OCI-LY7 (cell line): ENCODE measurements around the gene BNIP3. TPM values are rescaled to one million over a fixed set of nuclear protein-coding genes. Genes with fewer than 3 reads are reported as not detected.
A peak's percentile ranks its signal among the peaks of the same experiment; 100 is the strongest.

Experiments used
- BruUV-seq: library from RNA; stranded (reverse); fragments of 400-500 nt; replicated peaks from 2 replicates; lab custom pipeline; 2021; lab: Mats Ljungman, UMichigan
- CTCF ChIA-PET: fragments of 300-600 bp; sonication (Branson Sonifier 250); formaldehyde crosslinking; loops from one replicate; lab custom pipeline; 2022; ENCODE audit warnings: antibody characterized with exemption; ENCODE audit not compliant: unreplicated experiment; lab: Charles Lee
- POLR2A ChIA-PET: fragments of 300-600 bp; sonication (Branson Sonifier 250); formaldehyde crosslinking; loops from one replicate; lab custom pipeline; 2022; ENCODE audit warnings: antibody characterized with exemption; lab: Charles Lee
- DNase-seq: peaks from one replicate; pipeline ENCODE4 v3.0.0-alpha.2; 2015; ENCODE audit warnings: low spot score
- H2AFZ ChIP-seq: fragments of 200-600 bp; sonication (generic), shearing (Covaris generic); 2 replicates; pipeline ENCODE4 v1.6.1; 2014; ENCODE audit warnings: mild to moderate bottlenecking, antibody characterized with exemption, low read length, moderate library complexity
- H3K27ac ChIP-seq: fragments of 200-600 bp; sonication (generic); 2 replicates; pipeline ENCODE4 v1.5.1; 2014; ENCODE audit warnings: mixed run types, low read depth, mild to moderate bottlenecking, moderate library complexity, low read length, inconsistent platforms; ENCODE audit not compliant: poor library complexity, severe bottlenecking
- H3K36me3 ChIP-seq: fragments of 200-600 bp; sonication (generic); 2 replicates; pipeline ENCODE4 v1.6.1; 2014; ENCODE audit warnings: mild to moderate bottlenecking, antibody characterized with exemption, low read length, moderate library complexity, mixed read lengths; ENCODE audit not compliant: insufficient read depth
- H3K4me1 ChIP-seq: fragments of 200-600 bp; sonication (generic); 2 replicates; pipeline ENCODE4 v1.5.1; 2014; ENCODE audit warnings: mild to moderate bottlenecking, low read length; ENCODE audit not compliant: insufficient read depth, poor library complexity, severe bottlenecking
- H3K4me2 ChIP-seq: fragments of 200-600 bp; sonication (generic); 2 replicates; pipeline ENCODE4 v1.6.1; 2014; ENCODE audit warnings: mild to moderate bottlenecking, low read length
- H3K4me3 ChIP-seq: fragments of 200-600 bp; sonication (generic); 2 replicates; pipeline ENCODE4 v1.5.1; 2014; ENCODE audit warnings: mild to moderate bottlenecking, low read depth, low read length; ENCODE audit not compliant: poor library complexity, severe bottlenecking
- H3K79me2 ChIP-seq: fragments of 200-600 bp; sonication (generic); 2 replicates; pipeline ENCODE4 v1.6.1; 2016; ENCODE audit warnings: low read depth, mild to moderate bottlenecking, low read length, moderate library complexity, mixed read lengths; ENCODE audit not compliant: insufficient read depth
- H3K9me2 ChIP-seq: fragments of 200-600 bp; sonication (generic); 2 replicates; pipeline ENCODE4 v1.6.1; 2016; ENCODE audit warnings: mild to moderate bottlenecking, low read length, mixed read lengths; ENCODE audit not compliant: insufficient read depth
- H3K9me3 ChIP-seq: fragments of 200-600 bp; sonication (generic); 2 replicates; pipeline ENCODE4 v1.6.1; 2014; ENCODE audit warnings: mild to moderate bottlenecking, mixed run types, low read length, mixed read lengths
- H4K20me1 ChIP-seq: fragments of 200-600 bp; sonication (generic); 2 replicates; pipeline ENCODE4 v1.6.1; 2014; ENCODE audit warnings: mild to moderate bottlenecking, antibody characterized with exemption, low read length, moderate library complexity, mixed read lengths; ENCODE audit not compliant: insufficient read depth
- EZH2phosphoT487 ChIP-seq: fragments of 200-600 bp; sonication (generic); IDR thresholded peaks from 2 replicates; pipeline ENCODE4 v1.6.1; 2018; ENCODE audit warnings: low read depth, borderline replicate concordance, mild to moderate bottlenecking, mixed run types, antibody characterized with exemption, low read length, moderate library complexity, mixed read lengths
- intact Hi-C: fragments of 100-400 bp; cut with micrococcal nuclease; formaldehyde crosslinking; loops from one replicate; pipeline ENCODE4 v1.10.0; 2022; ENCODE audit not compliant: unreplicated experiment
- total RNA-seq, 2 experiments: library from RNA; depleted of rRNA in 1 of 2; stranded (reverse); fragments of >200 nt in 1 of 2; shearing (Covaris generic) in 1 of 2; gene quantifications; 2 replicates each; pipeline ENCODE4 v1.2.3, GENCODE V29; 2014 to 2022
- TF ChIP-seq, protein P1 (sequence below): fragments of 200-600 bp; sonication (generic); conservative IDR thresholded peaks from 2 replicates; pipeline ENCODE4 v1.5.1; 2014; ENCODE audit warnings: mild to moderate bottlenecking, antibody characterized with exemption, low read length, moderate library complexity, mixed read lengths

The BNIP3 gene
- total RNA-seq, 2 experiments from 2014 or later, result 60.1 to 99.8 TPM

DNA sequence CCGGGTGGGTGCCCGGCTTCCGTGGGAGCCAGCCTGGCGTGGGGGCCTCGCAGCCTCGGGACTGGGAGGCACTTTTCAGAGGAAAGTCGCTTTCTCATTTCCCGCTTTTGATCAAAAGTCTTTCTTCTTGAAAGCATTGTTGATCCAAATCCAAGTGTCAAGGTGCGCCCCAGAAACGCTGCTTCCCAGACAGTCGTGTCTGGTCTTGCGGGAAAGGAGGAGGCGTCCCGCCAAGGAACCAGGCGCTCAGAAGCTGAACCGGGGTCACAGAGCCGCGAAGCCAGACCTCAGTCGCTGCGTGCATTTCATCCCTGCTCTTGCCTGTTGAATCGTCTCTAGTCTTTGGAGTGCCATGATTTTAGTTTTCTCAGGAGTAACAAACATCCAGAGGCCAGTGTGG, 1.1 kb upstream of the BNIP3 start:
- Histone ChIP-seq H3K79me2 (peaks cover 30% of the 10 kb centered on the region; the same call in 1 of the 2 replicates), H3K36me3 (peaks cover 14% of the 10 kb centered on the region; the same call in 1 of the 2 replicates), H3K9me2 (no peaks in the 10 kb centered on the region), H3K4me3 (peak overlapping the region; percentile 83), H3K4me2 (peak overlapping the region; percentile 70), H3K4me1 (peaks cover 28% of the 10 kb centered on the region), H4K20me1 (peaks cover 6% of the 10 kb centered on the region; the same call in 1 of the 2 replicates), H3K27ac (no peak overlapping the region), H2AFZ (peak overlapping the region; percentile 79; the same call in 1 of the 2 replicates), H3K9me3 (no peaks in the 10 kb centered on the region)
- ChIA-PET POLR2A (no interaction called here), CTCF (no interaction called here)
- no peak for DNase-seq
- BruUV-seq, result no TSS peak
- intact Hi-C loops, result loop anchor here (10.0 kb wide), 1 partner anchor 162 kb away; no protein-coding TSS in a partner anchor
- TF ChIP-seq, protein P1, sequence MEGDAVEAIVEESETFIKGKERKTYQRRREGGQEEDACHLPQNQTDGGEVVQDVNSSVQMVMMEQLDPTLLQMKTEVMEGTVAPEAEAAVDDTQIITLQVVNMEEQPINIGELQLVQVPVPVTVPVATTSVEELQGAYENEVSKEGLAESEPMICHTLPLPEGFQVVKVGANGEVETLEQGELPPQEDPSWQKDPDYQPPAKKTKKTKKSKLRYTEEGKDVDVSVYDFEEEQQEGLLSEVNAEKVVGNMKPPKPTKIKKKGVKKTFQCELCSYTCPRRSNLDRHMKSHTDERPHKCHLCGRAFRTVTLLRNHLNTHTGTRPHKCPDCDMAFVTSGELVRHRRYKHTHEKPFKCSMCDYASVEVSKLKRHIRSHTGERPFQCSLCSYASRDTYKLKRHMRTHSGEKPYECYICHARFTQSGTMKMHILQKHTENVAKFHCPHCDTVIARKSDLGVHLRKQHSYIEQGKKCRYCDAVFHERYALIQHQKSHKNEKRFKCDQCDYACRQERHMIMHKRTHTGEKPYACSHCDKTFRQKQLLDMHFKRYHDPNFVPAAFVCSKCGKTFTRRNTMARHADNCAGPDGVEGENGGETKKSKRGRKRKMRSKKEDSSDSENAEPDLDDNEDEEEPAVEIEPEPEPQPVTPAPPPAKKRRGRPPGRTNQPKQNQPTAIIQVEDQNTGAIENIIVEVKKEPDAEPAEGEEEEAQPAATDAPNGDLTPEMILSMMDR, result no peak
- TF ChIP-seq EZH2phosphoT487, result no peak

DNA sequence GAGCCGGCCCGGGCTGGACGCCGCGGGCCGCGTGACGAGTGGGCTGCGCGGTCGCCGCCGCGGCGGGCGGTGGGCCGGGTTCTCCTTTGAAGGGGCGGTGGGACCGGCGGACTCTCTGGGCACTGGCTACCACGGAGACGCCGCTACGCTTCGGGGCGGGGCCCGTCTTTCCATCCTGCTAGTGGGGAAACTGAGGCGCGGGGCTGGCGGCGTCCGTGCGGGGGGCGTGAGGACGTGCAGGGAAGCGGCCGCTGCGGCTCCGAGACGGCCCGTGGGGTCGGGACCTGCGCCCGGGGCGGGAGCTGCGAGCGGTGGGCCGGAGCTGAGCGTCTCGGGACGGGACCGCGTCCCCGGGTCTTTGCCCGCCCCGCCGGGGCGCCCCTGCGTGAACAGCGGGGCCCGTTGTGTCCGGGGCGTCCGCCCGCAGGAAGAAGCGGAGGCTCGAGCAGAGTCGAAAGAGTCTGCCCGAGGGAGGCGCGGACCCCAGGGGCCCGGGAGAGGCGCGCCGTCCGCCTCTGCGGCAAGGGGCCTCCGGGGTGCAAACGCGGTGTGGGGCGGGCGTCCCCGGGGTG, 548 bp upstream of the BNIP3 start:
- H3K27ac ChIP-seq, result no peak overlapping the region
- peaks cover 28% of the 10 kb centered on the region for H3K4me1 ChIP-seq
- peaks cover 35% of the 10 kb centered on the region; the same call in 1 of the 2 replicates for H3K79me2 ChIP-seq

More for the DNA sequence above, 548 bp upstream of the BNIP3 start:
- BruUV-seq, result no TSS peak
- no peaks in the 10 kb centered on the region for H3K9me3 ChIP-seq
- peak overlapping the region; percentile 70 for H3K4me2 ChIP-seq
- peak overlapping the region; percentile 79; the same call in 1 of the 2 replicates for H2AFZ ChIP-seq
- ChIA-PET CTCF (no interaction called here), POLR2A (interaction anchor here (0.8 kb wide), 1 partner anchor 8 kb away, joined by 3 read pairs; no protein-coding TSS in a partner anchor)
- peaks cover 6% of the 10 kb centered on the region; the same call in 1 of the 2 replicates for H4K20me1 ChIP-seq
- peak overlapping the region; percentile 83 for H3K4me3 ChIP-seq
- peak; percentile 11 for DNase-seq
- H3K9me2 ChIP-seq, result no peaks in the 10 kb centered on the region
- H3K36me3 ChIP-seq, result peaks cover 19% of the 10 kb centered on the region; the same call in 1 of the 2 replicates
- intact Hi-C loops, result loop anchor here (10.0 kb wide), 1 partner anchor 163 kb away; no protein-coding TSS in a partner anchor
- TF ChIP-seq EZH2phosphoT487, result no peak
- TF ChIP-seq, protein P1, result no peak
